ENCODE data around the gene SEC14L3.

The SEC14L3 gene

DNA sequence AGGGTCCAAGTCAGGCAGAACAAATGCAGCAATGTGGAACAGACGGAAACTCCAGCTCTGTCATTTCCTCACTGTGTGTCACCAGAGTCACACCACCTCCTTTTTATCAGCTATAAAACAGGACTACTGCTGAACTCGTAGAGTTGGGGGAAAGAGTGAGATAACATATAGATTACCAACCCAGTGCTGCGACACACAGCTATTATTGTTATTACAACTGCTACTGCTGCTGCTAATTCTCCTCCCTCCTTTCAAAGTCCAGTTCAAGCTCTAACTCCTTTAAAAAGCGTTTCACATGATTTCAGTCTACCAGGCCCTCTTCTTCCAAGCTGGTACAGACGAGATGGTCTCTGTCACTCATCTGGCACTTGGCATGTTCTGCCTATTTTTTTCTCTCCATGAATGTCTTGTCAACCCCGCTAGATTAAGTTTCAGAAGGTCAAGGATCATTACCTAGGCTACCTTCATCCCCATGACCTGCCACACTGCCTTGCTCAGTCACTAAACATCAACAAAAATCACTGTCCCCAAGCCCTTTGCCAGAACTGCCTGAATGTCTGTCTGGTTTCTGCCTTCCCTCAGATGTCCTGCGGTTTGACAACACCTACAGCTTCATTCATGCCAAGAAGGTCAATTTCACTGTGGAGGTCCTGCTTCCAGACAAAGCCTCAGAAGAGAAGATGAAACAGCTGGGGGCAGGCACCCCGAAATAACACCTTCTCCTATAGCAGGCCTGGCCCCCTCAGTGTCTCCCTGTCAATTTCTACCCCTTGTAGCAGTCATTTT is 49.9 kb downstream of the SEC14L3 start:
- no peak for DNase-seq

DNA sequence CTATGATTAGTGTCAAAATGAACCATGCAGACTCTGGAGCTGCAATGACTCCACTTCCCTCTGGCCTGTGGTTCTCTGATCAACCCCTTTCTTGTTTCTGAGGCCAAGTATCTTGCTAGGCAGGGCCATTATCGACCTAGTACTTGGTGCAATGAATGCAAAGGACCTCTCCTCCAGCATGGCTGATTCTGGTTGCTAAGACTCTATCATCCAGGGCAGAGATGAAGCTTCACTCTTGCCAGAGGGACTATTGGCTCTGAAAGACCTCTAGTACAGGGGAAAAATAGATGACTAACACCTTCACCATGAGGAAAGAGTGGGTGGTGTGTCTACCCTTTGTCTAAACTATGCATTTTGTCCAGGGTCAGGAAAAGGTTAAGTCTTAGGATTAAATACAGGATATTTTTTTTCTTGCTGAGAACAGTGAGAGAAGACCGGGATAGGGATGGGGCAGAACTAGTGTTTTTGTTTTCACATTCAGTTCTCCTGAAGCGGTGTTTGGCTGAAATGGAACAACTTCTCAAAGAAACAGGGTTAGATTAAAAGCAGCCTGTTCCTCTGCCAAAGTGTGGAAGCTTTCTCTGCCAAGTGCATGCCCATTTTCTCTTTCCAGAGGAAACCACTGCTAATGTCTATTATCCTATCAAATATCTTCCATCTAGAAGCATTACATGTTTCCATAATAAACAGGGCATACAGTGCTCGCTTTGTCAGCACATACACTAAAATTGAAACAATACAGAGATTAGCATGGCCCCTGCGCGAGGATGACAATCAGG is 51.3 kb downstream of the SEC14L3 start:
- DNase-seq = no peak

DNA sequence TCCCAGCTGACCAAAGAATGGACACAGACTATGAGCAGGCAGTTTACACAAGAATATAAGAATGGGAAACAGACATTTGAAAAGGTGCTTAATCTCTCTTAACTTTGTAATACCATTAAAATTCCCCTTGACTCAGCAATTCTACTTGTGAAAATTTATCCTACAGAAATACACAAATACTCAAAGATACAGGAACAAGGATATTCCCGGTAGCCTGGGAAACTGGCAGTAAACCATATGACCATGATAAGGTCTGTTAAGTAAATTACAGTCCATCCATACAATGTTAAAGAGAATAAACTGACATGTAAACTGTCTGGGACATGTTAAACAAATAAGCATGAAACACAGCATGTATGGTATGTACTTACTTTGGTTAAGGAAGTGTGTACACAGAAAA is 55.0 kb downstream of the SEC14L3 start:
- no peak for DNase-seq

DNA sequence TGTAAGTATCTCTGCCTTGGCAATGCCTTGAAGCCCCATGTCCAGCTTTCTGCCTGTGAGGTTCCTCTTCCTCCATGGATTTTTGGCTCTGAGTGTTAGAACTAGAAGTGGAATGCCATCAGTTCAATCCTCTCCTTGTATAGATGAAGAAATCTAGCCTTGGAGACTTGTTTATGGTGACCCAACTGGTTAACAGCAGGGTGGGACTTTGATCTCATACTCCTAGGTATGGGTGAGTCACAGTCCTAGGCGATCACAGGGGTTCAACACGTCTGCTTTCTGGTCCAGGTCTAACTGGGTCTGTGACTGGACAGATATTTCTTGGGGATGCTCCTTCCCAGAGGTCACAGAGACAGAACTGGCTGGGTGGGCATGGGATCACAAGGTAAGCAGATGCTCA is 55.4 kb downstream of the SEC14L3 start:
- no peak for DNase-seq

DNA sequence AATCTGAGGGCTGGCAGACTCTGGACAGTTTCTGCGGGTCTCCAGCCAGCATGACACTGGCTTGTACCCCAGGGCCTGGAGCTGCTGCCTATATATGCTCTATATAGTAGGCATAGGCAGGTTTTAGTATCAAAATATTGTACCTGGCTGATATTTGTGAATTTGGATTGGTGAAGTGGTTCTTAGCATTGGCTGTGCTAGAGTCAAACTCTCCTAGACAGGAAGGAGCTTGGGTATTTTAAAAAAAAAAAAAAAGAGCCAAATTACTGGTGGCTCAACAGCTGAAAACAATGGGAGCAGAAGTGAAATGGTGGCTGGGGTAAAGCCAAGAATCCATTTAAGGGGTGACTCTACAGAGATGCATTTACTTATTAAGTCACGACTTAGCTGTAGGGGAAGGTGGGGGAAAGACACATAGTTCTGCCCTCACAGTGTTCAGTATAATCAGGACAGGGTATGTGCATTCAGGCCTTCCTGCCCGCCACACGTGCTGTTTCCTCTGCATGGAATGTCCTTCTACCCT is 57.2 kb downstream of the SEC14L3 start:
- DNase-seq = no peak

DNA sequence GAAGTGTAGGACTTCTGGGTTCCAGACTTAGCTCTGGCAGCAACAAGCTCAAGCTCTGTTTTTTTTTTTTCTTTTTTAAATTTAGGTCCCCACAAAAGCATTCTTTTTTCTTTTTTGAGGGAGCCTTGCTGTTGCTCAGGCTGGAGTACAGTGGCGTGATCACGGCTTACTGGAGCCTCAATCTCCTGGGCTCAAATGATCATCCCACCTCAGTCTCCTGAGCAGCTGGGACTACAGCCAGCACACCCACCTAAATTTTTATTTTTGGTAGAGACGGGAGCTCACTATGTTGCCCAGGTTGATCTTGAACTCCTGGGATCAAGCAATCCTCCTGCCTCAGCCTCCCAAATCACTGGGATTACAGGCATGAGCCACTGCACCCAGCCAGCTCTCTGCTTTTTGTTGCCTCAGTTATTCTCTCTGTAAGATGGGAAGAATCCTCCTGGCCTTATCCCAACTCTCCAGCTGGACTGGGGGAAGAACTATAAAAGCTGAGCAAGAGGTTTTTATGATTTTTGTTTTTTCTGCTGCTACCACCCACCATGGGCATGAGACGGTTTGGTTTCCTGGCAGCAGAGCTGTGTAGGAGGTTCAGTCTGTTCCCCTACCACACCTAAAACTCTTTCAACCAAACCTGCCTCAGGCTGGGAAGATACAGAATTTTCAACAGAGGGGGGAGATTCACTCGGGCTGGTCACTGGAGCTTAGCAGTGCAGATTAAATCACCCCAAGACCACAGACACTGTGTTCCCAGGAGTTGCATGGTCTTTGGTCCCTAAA is 57.9 kb downstream of the SEC14L3 start:
- DNase-seq = no peak

DNA sequence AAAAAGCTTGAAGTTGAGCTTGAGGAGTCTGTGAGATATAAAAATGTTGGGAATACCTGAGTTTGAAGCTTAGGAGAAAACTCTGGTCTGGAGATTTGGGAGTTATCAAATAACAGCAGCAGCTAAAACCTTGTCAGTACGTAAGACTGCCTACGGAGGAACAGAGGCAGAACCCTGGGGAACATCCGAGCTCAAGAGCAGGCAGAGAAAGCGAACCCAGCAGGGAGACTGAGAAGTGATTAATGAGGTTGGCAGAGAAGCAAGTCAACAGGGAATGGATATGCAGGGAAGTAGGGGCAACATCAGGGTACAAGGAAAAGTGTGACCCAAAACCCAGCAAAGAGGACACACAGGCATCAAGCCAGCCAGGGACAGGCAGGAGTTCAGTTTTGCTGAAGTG is 58.8 kb downstream of the SEC14L3 start:
- no peak for DNase-seq

DNA sequence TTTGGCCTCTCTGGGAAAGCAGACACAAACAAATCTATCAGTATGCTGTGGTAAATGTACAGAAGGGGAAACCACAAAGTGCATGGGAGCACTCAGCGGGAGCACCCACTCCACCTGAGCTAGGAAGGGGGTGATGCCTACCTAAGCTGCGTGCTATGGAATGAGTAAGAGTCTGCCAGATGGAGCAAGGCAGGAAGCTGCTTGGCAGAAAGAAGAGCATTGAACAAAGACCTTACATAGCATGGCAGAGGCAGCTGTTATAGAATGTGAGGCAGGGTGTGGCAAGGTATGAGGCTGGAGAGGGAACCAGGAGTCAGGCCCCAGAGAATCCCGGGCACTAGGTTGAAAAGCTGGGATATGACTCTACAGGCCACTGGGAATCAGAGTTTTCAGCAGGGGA is 60.0 kb downstream of the SEC14L3 start:
- DNase-seq = no peak

Data from COR-L47 (cell line).